Measurements from ENCODE around the gene CD63. TPM values are rescaled to one million over a fixed set of nuclear protein-coding genes. Genes with fewer than 3 reads are reported as not detected.

CD63 gene
- total and polyA plus RNA-seq, 2 of the 13 experiments (the other 11 are each of a cell fraction or from before 2014, with no cell fraction given) = 234 to 277 TPM

DNA sequence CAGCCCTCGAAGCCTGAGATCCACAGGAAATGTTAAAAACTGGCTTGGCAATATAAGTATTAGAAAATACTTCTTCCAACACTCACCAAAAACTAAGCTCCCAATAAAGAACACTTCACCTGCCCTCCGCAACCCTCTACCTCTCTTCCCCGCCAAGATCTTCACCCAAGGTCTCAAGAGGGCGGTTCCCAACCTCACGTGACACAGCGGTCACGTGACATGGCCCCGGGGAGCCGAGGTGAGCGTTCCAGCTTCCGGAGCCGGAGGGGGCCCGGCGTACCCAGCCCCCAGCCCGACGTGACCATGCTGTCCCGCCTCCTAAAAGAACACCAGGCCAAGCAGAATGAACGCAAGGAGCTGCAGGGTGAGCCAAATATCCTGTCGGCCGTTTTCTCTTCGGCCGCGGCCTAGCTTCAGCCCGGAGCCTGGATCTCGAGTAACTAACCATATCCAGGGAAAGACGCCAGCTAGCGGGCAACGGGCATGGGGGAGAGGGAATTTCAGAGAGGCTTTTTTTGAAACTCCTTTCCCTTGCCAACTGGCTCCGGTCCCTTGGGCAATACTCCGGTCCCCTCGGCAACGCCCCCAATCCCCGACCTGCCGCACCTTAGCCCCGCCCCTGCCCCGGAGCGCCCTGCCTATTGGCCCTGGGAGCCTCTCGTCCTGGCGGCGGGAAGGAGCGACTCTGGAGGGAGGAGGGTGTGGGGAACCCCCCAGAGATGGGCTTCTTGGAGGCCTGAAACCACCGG, 12.8 kb downstream of the CD63 start, which contains the start of gene BLOC1S1 (continued):
- TF ChIP-seq ZBTB39 (CRISPR knock-in tag; IDR thresholded peaks at IDR 0.05) = no peak
- TF ChIP-seq E2F1 (CRISPR knock-in tag; IDR thresholded peaks at IDR 0.05) = no peak; the same call in none of the 2 replicates
- no peak; the same call in 1 of the 2 replicates for TF ChIP-seq MED1 (CRISPR knock-in tag; IDR thresholded peaks at IDR 0.05)
- TF ChIP-seq NFAT5 (CRISPR knock-in tag; IDR thresholded peaks at IDR 0.05) = no peak
- peak; percentile 99 for TF ChIP-seq PATZ1 (CRISPR knock-in tag; IDR thresholded peaks at IDR 0.05)
- TF ChIP-seq ARNT (IDR thresholded peaks at IDR 0.05) = no peak
- no peak for TF ChIP-seq ZNF33A (CRISPR knock-in tag; IDR thresholded peaks at IDR 0.05; ENCODE audit: borderline replicate concordance)
- TF ChIP-seq MTF2 (CRISPR knock-in tag; IDR thresholded peaks at IDR 0.05; ENCODE audit: borderline replicate concordance) = no peak
- no peak for TF ChIP-seq CC2D1A (CRISPR knock-in tag; IDR thresholded peaks at IDR 0.05)
- TF ChIP-seq, protein P1, sequence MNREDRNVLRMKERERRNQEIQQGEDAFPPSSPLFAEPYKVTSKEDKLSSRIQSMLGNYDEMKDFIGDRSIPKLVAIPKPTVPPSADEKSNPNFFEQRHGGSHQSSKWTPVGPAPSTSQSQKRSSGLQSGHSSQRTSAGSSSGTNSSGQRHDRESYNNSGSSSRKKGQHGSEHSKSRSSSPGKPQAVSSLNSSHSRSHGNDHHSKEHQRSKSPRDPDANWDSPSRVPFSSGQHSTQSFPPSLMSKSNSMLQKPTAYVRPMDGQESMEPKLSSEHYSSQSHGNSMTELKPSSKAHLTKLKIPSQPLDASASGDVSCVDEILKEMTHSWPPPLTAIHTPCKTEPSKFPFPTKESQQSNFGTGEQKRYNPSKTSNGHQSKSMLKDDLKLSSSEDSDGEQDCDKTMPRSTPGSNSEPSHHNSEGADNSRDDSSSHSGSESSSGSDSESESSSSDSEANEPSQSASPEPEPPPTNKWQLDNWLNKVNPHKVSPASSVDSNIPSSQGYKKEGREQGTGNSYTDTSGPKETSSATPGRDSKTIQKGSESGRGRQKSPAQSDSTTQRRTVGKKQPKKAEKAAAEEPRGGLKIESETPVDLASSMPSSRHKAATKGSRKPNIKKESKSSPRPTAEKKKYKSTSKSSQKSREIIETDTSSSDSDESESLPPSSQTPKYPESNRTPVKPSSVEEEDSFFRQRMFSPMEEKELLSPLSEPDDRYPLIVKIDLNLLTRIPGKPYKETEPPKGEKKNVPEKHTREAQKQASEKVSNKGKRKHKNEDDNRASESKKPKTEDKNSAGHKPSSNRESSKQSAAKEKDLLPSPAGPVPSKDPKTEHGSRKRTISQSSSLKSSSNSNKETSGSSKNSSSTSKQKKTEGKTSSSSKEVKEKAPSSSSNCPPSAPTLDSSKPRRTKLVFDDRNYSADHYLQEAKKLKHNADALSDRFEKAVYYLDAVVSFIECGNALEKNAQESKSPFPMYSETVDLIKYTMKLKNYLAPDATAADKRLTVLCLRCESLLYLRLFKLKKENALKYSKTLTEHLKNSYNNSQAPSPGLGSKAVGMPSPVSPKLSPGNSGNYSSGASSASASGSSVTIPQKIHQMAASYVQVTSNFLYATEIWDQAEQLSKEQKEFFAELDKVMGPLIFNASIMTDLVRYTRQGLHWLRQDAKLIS (CRISPR knock-in tag; IDR thresholded peaks at IDR 0.05) = 0 out of 2 replicates have a peak, but pooled peaks have one; percentile 71
- TF ChIP-seq GTF2F1 (IDR thresholded peaks at IDR 0.05; ENCODE audit: low read length) = peak; percentile 71; the same call in 1 of the 2 replicates
- no peak for TF ChIP-seq ZNF335 (CRISPR knock-in tag; IDR thresholded peaks at IDR 0.05)
- TF ChIP-seq CREB1 (IDR thresholded peaks at IDR 0.05) = no peak
- TF ChIP-seq CREB1 (CRISPR knock-in tag; IDR thresholded peaks at IDR 0.05) = peak; percentile 60; the same call in 1 of the 2 replicates

Data from HepG2 (cell line).